HCT116 (cell line): ENCODE results near the gene ARID4A. TPM values are rescaled to one million over a fixed set of nuclear protein-coding genes. Genes with fewer than 3 reads are reported as not detected.

Experiments used
- ATAC-seq: fragments of 200-7000 bp; cut with Tn5 transposase; 2 replicates; pipeline ENCODE4 v1.9.1; 2020; ENCODE audit warnings: mild to moderate bottlenecking, moderate library complexity
- BruUV-seq: library from RNA; stranded (reverse); fragments of 400-500 nt; replicated peaks from 2 replicates; lab custom pipeline; 2021; lab: Mats Ljungman, UMichigan
- CTCF ChIA-PET: fragments of 300-600 bp; sonication (Branson Sonifier 250); formaldehyde crosslinking; loops from one replicate; lab custom pipeline; 2021; ENCODE audit warnings: antibody characterized with exemption; lab: Charles Lee
- POLR2A ChIA-PET: fragments of 300-600, 350-600 bp; sonication (Branson Sonifier 250); formaldehyde crosslinking; loops from one replicate; lab custom pipeline; 2021; ENCODE audit warnings: antibody characterized with exemption; lab: Charles Lee
- RAD21 ChIA-PET, 2 experiments: fragments of 300-600 bp; sonication (Branson Sonifier 250); formaldehyde crosslinking; loops; one replicate each; lab custom pipeline; 2023; ENCODE audit warnings: low total read pairs in 2 of 2; ENCODE audit not compliant: uncharacterized antibody in 2 of 2, unreplicated experiment in 2 of 2, low non-redundant PET in 1 of 2; lab: Charles Lee
- DNase-seq: peaks from one replicate; pipeline ENCODE4 v3.0.0-alpha.2; 2010; ENCODE audit warnings: low read depth, low spot score
- H2AFZ ChIP-seq: fragments of 200-600 bp; shearing (Covaris generic), sonication (generic); 2 replicates; pipeline ENCODE4 v1.6.1; 2017; ENCODE audit warnings: low read depth, mixed run types, mixed read lengths, antibody characterized with exemption, low read length; ENCODE audit not compliant: poor library complexity, severe bottlenecking
- H3K27ac ChIP-seq: 2 replicates; pipeline ENCODE4 v1.5.1; 2012; ENCODE audit warnings: low read depth, low read length
- H3K27me3 ChIP-seq: fragments of 200-600 bp; sonication (generic); 2 replicates; pipeline ENCODE4 v1.6.1; 2016; ENCODE audit warnings: mixed run types, low read length, mixed read lengths; ENCODE audit not compliant: insufficient read depth
- H3K36me3 ChIP-seq, 2 experiments: fragments of 200-500 bp in 1 of 2; fragments of 200-600 bp in 1 of 2; sonication (Bioruptor generic) in 1 of 2; sonication (generic) in 1 of 2; 2 replicates each; pipeline versions ENCODE4 v1.5.1 to v1.6.1; 2014 to 2016; ENCODE audit warnings: low read length in 2 of 2, inconsistent platforms in 1 of 2, mixed read lengths in 1 of 2, mixed run types in 1 of 2; ENCODE audit not compliant: insufficient read depth in 2 of 2, control insufficient read depth in 1 of 2
- H3K4me1 ChIP-seq, 2 experiments: fragments of 200-600 bp in 1 of 2; sonication (generic) in 1 of 2; 2 replicates each; pipeline versions ENCODE4 v1.5.1 to v1.6.1; 2012 to 2017; ENCODE audit warnings: low read length in 2 of 2, inconsistent platforms in 1 of 2, mild to moderate bottlenecking in 1 of 2, mixed read lengths in 1 of 2, mixed run types in 1 of 2, moderate library complexity in 1 of 2; ENCODE audit not compliant: insufficient read depth in 2 of 2, control insufficient read depth in 1 of 2
- H3K4me2 ChIP-seq: fragments of 200-600 bp; sonication (generic); 2 replicates; pipeline ENCODE4 v1.6.1; 2017; ENCODE audit warnings: mixed run types, low read length, mixed read lengths
- H3K4me3 ChIP-seq, 2 experiments: fragments of 200-600 bp in 1 of 2; sonication (generic) in 1 of 2; replicated peaks in 1 of 2; 2 replicates each; pipeline ENCODE4 v1.5.1; 2011 to 2016; ENCODE audit warnings: low read length in 2 of 2, control low read depth in 1 of 2, low read depth in 1 of 2, mild to moderate bottlenecking in 1 of 2, mixed read lengths in 1 of 2, mixed run types in 1 of 2
- H3K79me2 ChIP-seq: fragments of 200-600 bp; sonication (generic); 2 replicates; pipeline ENCODE4 v1.6.1; 2017; ENCODE audit warnings: mild to moderate bottlenecking, mixed run types, low read length, moderate library complexity, mixed read lengths; ENCODE audit not compliant: insufficient read depth
- H3K9ac ChIP-seq: fragments of 200-600 bp; sonication (generic); 2 replicates; pipeline ENCODE4 v1.6.1; 2016; ENCODE audit warnings: low read length, mixed read lengths
- H3K9me2 ChIP-seq: fragments of 200-600 bp; sonication (generic), shearing (Covaris generic); 2 replicates; pipeline ENCODE4 v1.6.1; 2017; ENCODE audit warnings: mixed run types, mild to moderate bottlenecking, moderate library complexity; ENCODE audit not compliant: insufficient read depth
- H3K9me3 ChIP-seq, 2 experiments: fragments of 200-500 bp in 1 of 2; fragments of 200-600 bp in 1 of 2; sonication (Bioruptor generic) in 1 of 2; sonication (generic) in 1 of 2; 2 replicates each; pipeline ENCODE4 v1.6.1; 2014 to 2017; ENCODE audit warnings: low read length in 2 of 2, mixed read lengths in 2 of 2, inconsistent platforms in 1 of 2, low read depth in 1 of 2, mild to moderate bottlenecking in 1 of 2, mixed run types in 1 of 2, moderate library complexity in 1 of 2; ENCODE audit not compliant: control insufficient read depth in 1 of 2, insufficient read depth in 1 of 2
- H4K20me1 ChIP-seq: fragments of 200-600 bp; sonication (generic), shearing (Covaris generic); 2 replicates; pipeline ENCODE4 v1.6.1; 2017; ENCODE audit warnings: mixed run types, mild to moderate bottlenecking, moderate library complexity; ENCODE audit not compliant: insufficient read depth
- CBX3 ChIP-seq: IDR thresholded peaks from 2 replicates; pipeline ENCODE4 v1.6.1; 2012; ENCODE audit warnings: low read depth
- EGR1 ChIP-seq: IDR thresholded peaks from 2 replicates; pipeline ENCODE4 v1.6.1; 2012; ENCODE audit warnings: low read depth
- EZH2phosphoT487 ChIP-seq: fragments of 200-600 bp; IDR thresholded peaks from 2 replicates; pipeline ENCODE4 v1.6.1; 2018; ENCODE audit warnings: antibody characterized with exemption, borderline replicate concordance
- MAX ChIP-seq: IDR thresholded peaks from 2 replicates; pipeline ENCODE4 v1.6.1; 2012
- POLR2AphosphoS5 ChIP-seq: IDR thresholded peaks from 2 replicates; pipeline ENCODE4 v1.6.1; 2011; ENCODE audit warnings: mild to moderate bottlenecking, low read depth, low read length, moderate library complexity
- SIN3A ChIP-seq: IDR thresholded peaks from 2 replicates; pipeline ENCODE4 v1.6.1; 2012; ENCODE audit warnings: low read depth
- YY1 ChIP-seq: IDR thresholded peaks from 2 replicates; pipeline ENCODE4 v1.6.1; 2011; ENCODE audit warnings: low read length, low read depth, moderate library complexity, mild to moderate bottlenecking; ENCODE audit not compliant: insufficient replicate concordance; ENCODE audit errors: extremely low read depth
- ZBTB33 ChIP-seq: IDR thresholded peaks from 2 replicates; pipeline ENCODE4 v1.6.1; 2011; ENCODE audit warnings: mild to moderate bottlenecking, low read length, moderate library complexity; ENCODE audit not compliant: insufficient replicate concordance; ENCODE audit errors: extremely low read depth
- ZNF274 ChIP-seq: fragments of 200-500 bp; sonication (Bioruptor generic); IDR thresholded peaks from 2 replicates; pipeline ENCODE4 v1.6.1; 2014; ENCODE audit warnings: mild to moderate bottlenecking, low read depth, low read length, inconsistent platforms
- intact Hi-C: fragments of 100-400 bp; cut with micrococcal nuclease; formaldehyde crosslinking; loops from 2 replicates; pipeline ENCODE4 v1.10.0; 2022
- total RNA-seq: library from RNA; stranded (reverse); gene quantifications from one replicate; pipeline ENCODE4 v1.2.1, GENCODE V29; 2021; ENCODE audit not compliant: unreplicated experiment

The ARID4A gene
- total RNA-seq, 1 experiment from 2014 or later = 13.9 TPM

- TF ChIP-seq MAX = no peak
- no peak for TF ChIP-seq ZBTB33
- TF ChIP-seq, all 23 proteins: peak for 0
- no TSS peak for BruUV-seq
- H3K9me2 ChIP-seq = no peaks in the 10 kb centered on the region
- CTCF ChIA-PET = no interaction called here
- H3K27ac ChIP-seq = no peak overlapping the region
- intact Hi-C loops = no loop called here
- H3K4me2 ChIP-seq = no peak overlapping the region
- H3K4me3 ChIP-seq = no peak overlapping the region
- no peaks in the 10 kb centered on the region for H3K27me3 ChIP-seq
- peaks cover 99% of the 10 kb centered on the region for H3K79me2 ChIP-seq
- DNase-seq (no peak), ATAC-seq (no peak)
- no peak overlapping the region for H3K9ac ChIP-seq
- peaks cover 30 to 36% of the 10 kb centered on the region in 2 experiments for H3K36me3 ChIP-seq
- RAD21 ChIA-PET = no interaction called here
- peaks cover 4% of the 10 kb centered on the region in 2 experiments; a peak in 2 of 4 replicates for H3K4me1 ChIP-seq
- 0 out of 2 replicates have a peak, but pooled peaks cover 3% of the 10 kb centered on the region for H4K20me1 ChIP-seq
- H2AFZ ChIP-seq = no peak overlapping the region
- POLR2A ChIA-PET = no interaction called here
- no peaks in the 10 kb centered on the region for H3K9me3 ChIP-seq
Measured at GRCh38 chr14:58291646-58292045, 6.7 kb upstream of the ARID4A start.

GRCh38 chr14:58292187-58292586 lies 6.2 kb upstream of the ARID4A start:
- H3K27me3 ChIP-seq = no peaks in the 10 kb centered on the region
- no peak overlapping the region for H3K9ac ChIP-seq
- DNase-seq (no peak), ATAC-seq (no peak)
- RAD21 ChIA-PET = no interaction called here
- CTCF ChIA-PET = no interaction called here
- 0 out of 2 replicates have a peak, but pooled peaks cover 9% of the 10 kb centered on the region for H4K20me1 ChIP-seq
- H3K4me3 ChIP-seq = no peak overlapping the region
- H3K79me2 ChIP-seq = peaks cover 99% of the 10 kb centered on the region
- TF ChIP-seq EGR1 (no peak), EZH2phosphoT487 (no peak), POLR2AphosphoS5 (no peak), CBX3 (no peak), ZNF274 (no peak), YY1 (no peak), SIN3A (no peak)
- POLR2A ChIA-PET = no interaction called here
- no peaks in the 10 kb centered on the region for H3K9me3 ChIP-seq
- peaks cover 5 to 7% of the 10 kb centered on the region in 2 experiments; a peak in 2 of 4 replicates for H3K4me1 ChIP-seq
- no peak overlapping the region for H3K27ac ChIP-seq
- no peak overlapping the region for H2AFZ ChIP-seq
- H3K36me3 ChIP-seq = peaks cover 30 to 36% of the 10 kb centered on the region in 2 experiments
- H3K4me2 ChIP-seq = no peak overlapping the region
- BruUV-seq = no TSS peak
- intact Hi-C loops = no loop called here
- H3K9me2 ChIP-seq = no peaks in the 10 kb centered on the region
